A673 (cell line): ENCODE measurements around the gene SMPD2. TPM values are rescaled to one million over a fixed set of nuclear protein-coding genes. Genes with fewer than 3 reads are reported as not detected.
"Not testable (repeated sequence)": the region's sequence is repeated elsewhere in the genome, so short reads cannot be mapped to it uniquely, and the experiment has no call there.

Experiments
- BruUV-seq: library from RNA; stranded (reverse); fragments of 400-500 nt; replicated peaks from 2 replicates; lab custom pipeline; 2021; lab: Mats Ljungman, UMichigan
- CTCF ChIA-PET: fragments of 300-600 bp; sonication (Branson Sonifier 250); formaldehyde crosslinking; loops from one replicate; lab custom pipeline; 2022; ENCODE audit warnings: antibody characterized with exemption; lab: Charles Lee
- POLR2A ChIA-PET: fragments of 300-600 bp; sonication (Branson Sonifier 250); formaldehyde crosslinking; loops from one replicate; lab custom pipeline; 2022; ENCODE audit warnings: antibody characterized with exemption; ENCODE audit not compliant: low non-redundant PET; lab: Charles Lee
- DNase-seq: peaks from one replicate; pipeline ENCODE4 v3.0.0-alpha.2; 2015; ENCODE audit warnings: low spot score
- H3K27ac ChIP-seq: fragments of 200-600 bp; sonication (generic); 2 replicates; pipeline ENCODE4 v1.5.1; 2016; ENCODE audit warnings: mixed run types, low read depth, mild to moderate bottlenecking, mixed read lengths, antibody characterized with exemption, low read length; ENCODE audit not compliant: poor library complexity, severe bottlenecking
- H3K27me3 ChIP-seq: fragments of 200-600 bp; sonication (generic); replicated peaks from 2 replicates; pipeline ENCODE4 v1.6.1; 2017; ENCODE audit warnings: mixed run types, low read depth, mild to moderate bottlenecking, mixed read lengths, antibody characterized with exemption, low read length; ENCODE audit not compliant: insufficient read depth, poor library complexity
- H3K36me3 ChIP-seq: fragments of 200-600 bp; sonication (generic); 2 replicates; pipeline ENCODE4 v1.6.1; 2016; ENCODE audit warnings: mixed run types, mild to moderate bottlenecking, mixed read lengths, antibody characterized with exemption, low read length; ENCODE audit not compliant: insufficient read depth, poor library complexity, severe bottlenecking
- H3K4me1 ChIP-seq: fragments of 200-600 bp; sonication (generic); 2 replicates; pipeline ENCODE4 v1.6.1; 2017; ENCODE audit warnings: mixed run types, mild to moderate bottlenecking, mixed read lengths, antibody characterized with exemption, low read length; ENCODE audit not compliant: insufficient read depth, poor library complexity, severe bottlenecking
- H3K4me3 ChIP-seq: fragments of 200-600 bp; sonication (generic); 2 replicates; pipeline ENCODE4 v1.5.1; 2016; ENCODE audit warnings: low read depth, mixed run types, mild to moderate bottlenecking, mixed read lengths, low read length; ENCODE audit not compliant: poor library complexity, severe bottlenecking
- H3K9me3 ChIP-seq: fragments of 200-600 bp; sonication (generic); 2 replicates; pipeline ENCODE4 v1.6.1; 2016; ENCODE audit warnings: mixed run types, low read depth, mild to moderate bottlenecking, mixed read lengths, antibody characterized with exemption, low read length; ENCODE audit not compliant: poor library complexity, severe bottlenecking
- CTCF ChIP-seq: fragments of 300-800, 200-600 bp; sonication (generic); conservative IDR thresholded peaks from 2 replicates; pipeline ENCODE4 v1.5.1; 2017; ENCODE audit warnings: low read depth, mild to moderate bottlenecking, antibody characterized with exemption, low read length, moderate library complexity, mixed read lengths
- EZH2 ChIP-seq: fragments of 200-600 bp; sonication (generic); IDR thresholded peaks from 2 replicates; pipeline ENCODE4 v1.6.1; 2017; ENCODE audit warnings: borderline replicate concordance, low read depth, mild to moderate bottlenecking, mixed read lengths, antibody characterized with exemption, low read length; ENCODE audit not compliant: poor library complexity, severe bottlenecking
- intact Hi-C: fragments of 100-400 bp; cut with micrococcal nuclease; formaldehyde crosslinking; loops from one replicate; pipeline ENCODE4 v1.10.0; 2022; ENCODE audit not compliant: unreplicated experiment
- total RNA-seq: library from RNA; stranded (reverse); gene quantifications from 2 replicates; pipeline ENCODE4 v1.2.3, GENCODE V29; 2021

Gene SMPD2
- total RNA-seq, 1 experiment from 2014 or later: 8.6 TPM

GRCh38 chr6:109458774-109459531 lies 18.4 kb downstream of the SMPD2 start:
- Histone ChIP-seq H3K27ac (no peak overlapping the region), H3K4me1 (peaks cover 26% of the 10 kb centered on the region), H3K9me3 (no peaks in the 10 kb centered on the region), H3K4me3 (no peak overlapping the region), H3K36me3 (peaks cover 24% of the 10 kb centered on the region), H3K27me3 (no peaks in the 10 kb centered on the region)
- intact Hi-C loops: no loop called here
- CTCF ChIA-PET: no interaction called here
- no TSS peak for BruUV-seq
- DNase-seq: no peak
- TF ChIP-seq EZH2 (no peak), CTCF (no peak)
- POLR2A ChIA-PET: no interaction called here

- intact Hi-C loops: no loop called here
- H3K27ac ChIP-seq: no peak overlapping the region
- CTCF ChIA-PET: no interaction called here
These were observed 19.8 kb downstream of the SMPD2 start for GRCh38 chr6:109460161-109460829.

DNA sequence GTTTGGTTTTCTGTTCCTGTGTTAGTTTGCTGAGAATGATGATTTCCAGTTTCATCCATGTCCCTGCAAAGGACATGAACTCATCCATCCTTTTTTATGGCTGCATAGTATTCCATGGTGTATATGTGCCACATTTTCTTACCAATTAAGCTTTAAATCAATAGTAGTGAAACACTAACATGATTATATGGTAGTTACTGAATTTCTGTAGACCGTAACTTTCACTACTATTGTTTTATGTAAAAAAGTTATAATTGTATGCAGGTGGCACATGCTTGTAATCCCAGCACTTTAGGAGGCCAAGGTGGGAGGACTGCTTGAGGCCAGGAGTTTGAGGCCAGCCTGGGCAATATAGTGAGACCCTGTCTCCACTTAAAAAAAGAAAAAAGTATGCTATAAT lies 20.7 kb downstream of the SMPD2 start:
- intact Hi-C loops, POLR2A ChIA-PET, CTCF ChIA-PET, BruUV-seq, H3K27me3 ChIP-seq, H3K4me3 ChIP-seq, H3K9me3 ChIP-seq, DNase-seq, H3K27ac ChIP-seq: not testable (repeated sequence)
- Histone ChIP-seq H3K36me3 (peaks cover 46% of the 10 kb centered on the region), H3K4me1 (peaks cover 16% of the 10 kb centered on the region)

More at GRCh38 chr6:109460161-109460829, 19.8 kb downstream of the SMPD2 start:
- Histone ChIP-seq H3K4me1 (peaks cover 18% of the 10 kb centered on the region), H3K9me3 (no peaks in the 10 kb centered on the region), H3K36me3 (peaks cover 37% of the 10 kb centered on the region), H3K4me3 (no peak overlapping the region), H3K27me3 (no peaks in the 10 kb centered on the region)
- TF ChIP-seq CTCF (no peak), EZH2 (no peak)
- DNase-seq: no peak
- no TSS peak for BruUV-seq
- POLR2A ChIA-PET: no interaction called here
